Mammary epithelial cell (primary cell): ENCODE measurements around the gene PLCB2.

ENCODE experiments used
- EZH2 ChIP-seq: IDR thresholded peaks from 2 replicates; pipeline ENCODE4 v1.6.1; 2012; ENCODE audit warnings: low read length, inconsistent platforms, borderline replicate concordance
- TF ChIP-seq, protein P1 (sequence below), 2 donors: IDR thresholded peaks in 1 of 2; conservative IDR thresholded peaks in 1 of 2; 2 replicates each; pipeline ENCODE4 v1.5.1; 2011 to 2012; ENCODE audit warnings: inconsistent platforms in 2 of 2, low read length in 2 of 2, mild to moderate bottlenecking in 2 of 2, control low read depth in 1 of 2, low read depth in 1 of 2; ENCODE audit not compliant: insufficient read depth in 1 of 2; ENCODE audit errors: extremely low read depth in 1 of 2

DNA sequence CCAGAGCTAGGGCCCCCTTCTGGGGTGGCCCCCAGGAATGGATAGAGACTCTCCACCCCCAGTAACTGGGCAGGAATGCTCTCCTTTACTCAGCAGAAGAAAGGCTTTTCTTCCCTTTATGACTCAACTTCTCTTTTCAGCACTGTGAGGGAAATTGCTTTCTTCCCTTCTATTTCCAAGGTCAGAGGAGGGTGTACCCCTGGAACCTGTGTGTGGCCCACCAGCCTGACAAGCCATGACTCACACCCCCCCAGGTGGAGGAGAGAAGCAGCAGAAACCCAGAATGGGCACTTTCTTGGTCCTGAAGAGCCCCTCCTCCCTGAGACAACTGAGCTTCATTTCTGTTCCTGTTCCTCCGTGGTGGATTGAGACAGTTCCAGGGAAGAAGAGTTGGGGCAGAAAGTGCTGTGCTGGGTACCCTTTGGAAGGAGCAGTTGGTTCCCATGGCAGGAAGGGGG is 22.2 kb downstream of the PLCB2 start:
- TF ChIP-seq, protein P1, sequence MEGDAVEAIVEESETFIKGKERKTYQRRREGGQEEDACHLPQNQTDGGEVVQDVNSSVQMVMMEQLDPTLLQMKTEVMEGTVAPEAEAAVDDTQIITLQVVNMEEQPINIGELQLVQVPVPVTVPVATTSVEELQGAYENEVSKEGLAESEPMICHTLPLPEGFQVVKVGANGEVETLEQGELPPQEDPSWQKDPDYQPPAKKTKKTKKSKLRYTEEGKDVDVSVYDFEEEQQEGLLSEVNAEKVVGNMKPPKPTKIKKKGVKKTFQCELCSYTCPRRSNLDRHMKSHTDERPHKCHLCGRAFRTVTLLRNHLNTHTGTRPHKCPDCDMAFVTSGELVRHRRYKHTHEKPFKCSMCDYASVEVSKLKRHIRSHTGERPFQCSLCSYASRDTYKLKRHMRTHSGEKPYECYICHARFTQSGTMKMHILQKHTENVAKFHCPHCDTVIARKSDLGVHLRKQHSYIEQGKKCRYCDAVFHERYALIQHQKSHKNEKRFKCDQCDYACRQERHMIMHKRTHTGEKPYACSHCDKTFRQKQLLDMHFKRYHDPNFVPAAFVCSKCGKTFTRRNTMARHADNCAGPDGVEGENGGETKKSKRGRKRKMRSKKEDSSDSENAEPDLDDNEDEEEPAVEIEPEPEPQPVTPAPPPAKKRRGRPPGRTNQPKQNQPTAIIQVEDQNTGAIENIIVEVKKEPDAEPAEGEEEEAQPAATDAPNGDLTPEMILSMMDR (conservative IDR thresholded peaks at IDR 0.05 in 1 of 2, IDR thresholded peaks at IDR 0.05 in 1 of 2; ENCODE audit: extremely low read depth in 1 of 2, insufficient read depth in 1 of 2, low read depth in 1 of 2, low read length in 2 of 2), result no peak
- TF ChIP-seq EZH2, result no peak
